HG02970 (cell line): Measurements from ENCODE around the gene CTNNA2.

Experiments
- ATAC-seq: cut with Tn5 transposase; IDR thresholded peaks from one replicate; pipeline ENCODE4 v1.9.1; 2021; ENCODE audit warnings: mild to moderate bottlenecking, moderate library complexity, moderate number of reproducible peaks; ENCODE audit not compliant: unreplicated experiment, low FRiP score

The CTNNA2 gene

GRCh38 chr2:80338794-80339193, 825.9 kb downstream of the CTNNA2 start:
- ATAC-seq, result no peak

GRCh38 chr2:80340022-80340421, 827.2 kb downstream of the CTNNA2 start:
- ATAC-seq, result no peak

- ATAC-seq, result no peak
Measured at GRCh38 chr2:80348078-80348477, 835.2 kb downstream of the CTNNA2 start.

- ATAC-seq, result no peak
Measured at GRCh38 chr2:80348953-80349352, 836.1 kb downstream of the CTNNA2 start.

- no peak for ATAC-seq
Measured at GRCh38 chr2:80351231-80351630, 838.4 kb downstream of the CTNNA2 start.

GRCh38 chr2:80354858-80355257, 842.0 kb downstream of the CTNNA2 start:
- ATAC-seq, result no peak

GRCh38 chr2:80361904-80362303, 849.1 kb downstream of the CTNNA2 start:
- ATAC-seq, result no peak

- no peak for ATAC-seq
Measured at GRCh38 chr2:80363330-80363729, 850.5 kb downstream of the CTNNA2 start.

GRCh38 chr2:80363791-80364349, 851.0 kb downstream of the CTNNA2 start:
- no peak for ATAC-seq

- no peak for ATAC-seq
Measured at GRCh38 chr2:80364524-80365212, 851.8 kb downstream of the CTNNA2 start.

GRCh38 chr2:80365762-80366161, 852.9 kb downstream of the CTNNA2 start:
- no peak for ATAC-seq

- no peak for ATAC-seq
Measured at GRCh38 chr2:80370375-80371009, 857.6 kb downstream of the CTNNA2 start.

GRCh38 chr2:80374105-80374504, 861.3 kb downstream of the CTNNA2 start:
- ATAC-seq, result no peak

GRCh38 chr2:80377071-80377470, 864.2 kb downstream of the CTNNA2 start:
- no peak for ATAC-seq

- ATAC-seq, result no peak
Measured at GRCh38 chr2:80380736-80381135, 867.9 kb downstream of the CTNNA2 start.

GRCh38 chr2:80381666-80382065, 868.8 kb downstream of the CTNNA2 start:
- ATAC-seq, result no peak

- ATAC-seq, result no peak
Measured at GRCh38 chr2:80392441-80392840, 879.6 kb downstream of the CTNNA2 start.

GRCh38 chr2:80393991-80394390, 881.1 kb downstream of the CTNNA2 start:
- ATAC-seq, result no peak

GRCh38 chr2:80395251-80395650, 882.4 kb downstream of the CTNNA2 start:
- ATAC-seq, result no peak

- no peak for ATAC-seq
Measured at GRCh38 chr2:80396276-80396675, 883.4 kb downstream of the CTNNA2 start.

GRCh38 chr2:80403081-80403480, 890.2 kb downstream of the CTNNA2 start:
- ATAC-seq, result no peak

GRCh38 chr2:80407377-80407776, 894.5 kb downstream of the CTNNA2 start:
- no peak for ATAC-seq
